GM18951 (cell line): ENCODE data around the gene AURKA.

Experiments
- POLR2A ChIP-seq: IDR thresholded peaks from 4 replicates; pipeline ENCODE4 v1.6.1; 2011; ENCODE audit warnings: mild to moderate bottlenecking; ENCODE audit not compliant: insufficient read length, insufficient read depth; ENCODE audit errors: extremely low read depth
- in situ Hi-C: fragments of 300-500 bp; cut with MboI; formaldehyde crosslinking; loops from one replicate; pipeline ENCODE4 v1.12.0; 2022; ENCODE audit warnings: low sequenced_read_pairs, mixed read lengths, inconsistent platforms; ENCODE audit not compliant: unreplicated experiment

AURKA gene

GRCh38 chr20:56322681-56323080 is 69.3 kb downstream of the AURKA start:
- in situ Hi-C loops, result no loop called here
- TF ChIP-seq POLR2A, result no peak
